Activated CD4-positive, alpha-beta T cell treated with anti-CD3 and anti-CD28 coated beads for 36 hours (primary cell): Measurements from ENCODE around the gene BCKDK. TPM values are rescaled to one million over a fixed set of nuclear protein-coding genes. Genes with fewer than 3 reads are reported as not detected.

ENCODE experiments used
- ATAC-seq: fragments of 200-7000 bp; cut with Tn5 transposase; one replicate; pipeline ENCODE4 v1.10.0; 2021; ENCODE audit warnings: mild to moderate bottlenecking, moderate library complexity
- CTCF ChIA-PET: fragments of 350-600 bp; sonication (Branson Sonifier 250); formaldehyde crosslinking; loops from one replicate; lab custom pipeline; 2021; ENCODE audit warnings: antibody characterized with exemption; lab: Charles Lee
- POLR2A ChIA-PET: fragments of 350-600 bp; sonication (Branson Sonifier 250); formaldehyde crosslinking; loops from one replicate; lab custom pipeline; 2021; ENCODE audit warnings: antibody characterized with exemption, inconsistent platforms; lab: Charles Lee
- DNase-seq: peaks from one replicate; pipeline ENCODE4 v3.0.0-alpha.2; 2020
- H3K27ac Mint-ChIP-seq: one replicate; pipeline ENCODE4 v1.8.0; 2021; ENCODE audit warnings: mixed read lengths
- H3K27me3 Mint-ChIP-seq: one replicate; pipeline ENCODE4 v1.8.0; 2021; ENCODE audit warnings: mixed read lengths
- H3K36me3 Mint-ChIP-seq: one replicate; pipeline ENCODE4 v1.8.0; 2021; ENCODE audit warnings: low read depth, mixed read lengths
- H3K4me1 Mint-ChIP-seq: one replicate; pipeline ENCODE4 v1.8.0; 2021; ENCODE audit warnings: mixed read lengths
- H3K4me3 Mint-ChIP-seq: one replicate; pipeline ENCODE4 v1.8.0; 2021; ENCODE audit warnings: mild to moderate bottlenecking, moderate library complexity, mixed read lengths
- H3K9me3 Mint-ChIP-seq: one replicate; pipeline ENCODE4 v1.8.0; 2021; ENCODE audit warnings: low read depth, mixed read lengths
- intact Hi-C, 2 experiments: fragments of 100-400 bp; cut with DNase I in 1 of 2; cut with micrococcal nuclease in 1 of 2; formaldehyde crosslinking; loops; one replicate each; pipeline versions ENCODE4 v1.14.2 to v1.15.1; 2022 to 2024; cut with DNase I, micrococcal nuclease
- total RNA-seq, 2 experiments: library from RNA; stranded (reverse); gene quantifications; one replicate each; pipeline ENCODE4 v1.2.3, GENCODE V29; 2021

The BCKDK gene
- total RNA-seq, 2 experiments from 2014 or later = 50.0 to 53.3 TPM

- no peaks in the 10 kb centered on the region for H3K27me3 Mint-ChIP-seq
- no peak for DNase-seq
- no peak overlapping the region for H3K27ac Mint-ChIP-seq
- H3K4me3 Mint-ChIP-seq = no peak overlapping the region
- ChIA-PET POLR2A (interaction anchor here (0.6 to 0.7 kb wide), 2 partner anchors 37 to 100 kb away, joined by 3 read pairs; partner anchors contain the start of gene KAT8), CTCF (interaction anchor here (0.8 kb wide), 1 partner anchor 96 kb away, joined by 3 read pairs; no protein-coding TSS in a partner anchor)
- H3K4me1 Mint-ChIP-seq = peaks cover 19% of the 10 kb centered on the region
- no peak for ATAC-seq
- intact Hi-C loops = no loop called here
- peaks cover 32% of the 10 kb centered on the region for H3K36me3 Mint-ChIP-seq
- no peaks in the 10 kb centered on the region for H3K9me3 Mint-ChIP-seq
Observed at GRCh38 chr16:31080035-31080629, 28.1 kb upstream of the BCKDK start.

DNA sequence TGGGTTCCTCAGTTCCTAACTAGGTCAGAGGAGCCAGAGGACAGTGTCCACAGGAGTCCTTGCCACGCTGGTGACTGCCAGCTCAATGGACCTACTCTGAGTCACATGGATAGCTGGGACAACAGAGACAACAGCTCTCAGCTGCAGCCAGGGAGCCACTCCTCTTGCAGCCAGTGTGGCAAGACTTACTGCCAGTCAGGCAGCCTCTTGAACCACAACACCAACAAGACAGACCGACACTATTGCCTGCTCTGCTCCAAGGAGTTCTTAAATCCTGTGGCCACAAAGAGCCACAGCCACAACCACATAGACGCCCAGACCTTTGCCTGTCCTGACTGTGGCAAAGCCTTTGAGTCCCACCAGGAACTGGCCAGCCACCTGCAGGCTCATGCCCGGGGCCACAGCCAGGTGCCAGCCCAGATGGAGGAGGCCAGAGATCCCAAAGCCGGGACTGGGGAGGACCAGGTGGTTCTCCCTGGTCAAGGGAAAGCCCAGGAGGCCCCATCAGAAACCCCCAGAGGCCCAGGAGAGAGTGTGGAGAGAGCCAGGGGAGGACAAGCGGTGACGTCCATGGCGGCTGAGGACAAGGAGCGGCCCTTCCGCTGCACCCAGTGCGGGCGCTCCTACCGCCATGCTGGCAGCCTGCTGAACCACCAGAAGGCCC lies 27.3 kb upstream of the BCKDK start:
- H3K36me3 Mint-ChIP-seq = peaks cover 32% of the 10 kb centered on the region

GRCh38 chr16:31081428-31082351 lies 26.5 kb upstream of the BCKDK start:
- ChIA-PET POLR2A (no interaction called here), CTCF (no interaction called here)
- intact Hi-C loops = no loop called here
- Mint-ChIP-seq H3K9me3 (no peaks in the 10 kb centered on the region), H3K27ac (peak overlapping the region; percentile 8), H3K27me3 (no peaks in the 10 kb centered on the region), H3K4me3 (no peak overlapping the region), H3K4me1 (peaks cover 8% of the 10 kb centered on the region), H3K36me3 (peaks cover 29% of the 10 kb centered on the region)
- ATAC-seq = no peak
- no peak for DNase-seq

More for the DNA sequence above, 27.3 kb upstream of the BCKDK start:
- DNase-seq = no peak
- H3K9me3 Mint-ChIP-seq = no peaks in the 10 kb centered on the region
- ATAC-seq = no peak
- no peak overlapping the region for H3K4me3 Mint-ChIP-seq
- POLR2A ChIA-PET = no interaction called here
- intact Hi-C loops = no loop called here
- CTCF ChIA-PET = interaction anchor here (0.8 kb wide), 1 partner anchor 96 kb away, joined by 3 read pairs; no protein-coding TSS in a partner anchor
- no peak overlapping the region for H3K27ac Mint-ChIP-seq
- peaks cover 13% of the 10 kb centered on the region for H3K4me1 Mint-ChIP-seq
- no peaks in the 10 kb centered on the region for H3K27me3 Mint-ChIP-seq

GRCh38 chr16:31082368-31083045 lies 25.7 kb upstream of the BCKDK start:
- no peak for DNase-seq
- ChIA-PET CTCF (interaction anchor here (1.0 kb wide), 1 partner anchor 60 kb away, joined by 3 read pairs; no protein-coding TSS in a partner anchor), POLR2A (no interaction called here)
- ATAC-seq = no peak
- peaks cover 8% of the 10 kb centered on the region for H3K4me1 Mint-ChIP-seq
- peaks cover 24% of the 10 kb centered on the region for H3K36me3 Mint-ChIP-seq
- no peak overlapping the region for H3K4me3 Mint-ChIP-seq
- no peaks in the 10 kb centered on the region for H3K9me3 Mint-ChIP-seq
- intact Hi-C loops = no loop called here
- H3K27me3 Mint-ChIP-seq = no peaks in the 10 kb centered on the region
- peak overlapping the region; percentile 8 for H3K27ac Mint-ChIP-seq

DNA sequence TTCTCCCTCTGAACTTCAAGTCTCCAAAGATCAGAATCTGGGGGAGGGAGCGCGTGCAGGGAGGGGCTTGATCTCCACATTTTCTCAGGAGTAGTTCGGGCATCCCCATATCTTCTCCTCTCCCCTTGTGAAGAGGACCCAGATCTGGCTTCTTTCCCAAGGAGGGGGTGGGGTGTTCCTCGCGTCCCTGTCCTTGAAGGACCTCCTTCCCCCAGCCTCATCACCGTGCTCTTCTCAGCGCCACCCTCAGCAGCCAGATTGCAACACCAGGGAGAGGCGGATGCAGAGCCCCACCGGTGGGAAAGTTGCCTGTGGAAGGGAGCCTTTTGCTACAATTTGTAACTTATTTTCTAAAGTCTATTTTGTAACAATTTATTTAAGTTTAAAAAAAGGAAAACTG lies 25.1 kb upstream of the BCKDK start:
- no peak for ATAC-seq
- Mint-ChIP-seq H3K27ac (no peak overlapping the region), H3K4me3 (no peak overlapping the region), H3K9me3 (no peaks in the 10 kb centered on the region), H3K4me1 (peaks cover 8% of the 10 kb centered on the region), H3K27me3 (no peaks in the 10 kb centered on the region), H3K36me3 (peaks cover 18% of the 10 kb centered on the region)
- CTCF ChIA-PET = interaction anchor here (1.0 kb wide), 1 partner anchor 60 kb away, joined by 3 read pairs; no protein-coding TSS in a partner anchor
- POLR2A ChIA-PET = no interaction called here
- intact Hi-C loops = no loop called here
- no peak for DNase-seq

- no peak for DNase-seq
Observed at GRCh38 chr16:31083556-31083955, 24.6 kb upstream of the BCKDK start.

GRCh38 chr16:31083981-31084380 lies 24.2 kb upstream of the BCKDK start:
- POLR2A ChIA-PET = no interaction called here

More at GRCh38 chr16:31083556-31083955, 24.6 kb upstream of the BCKDK start:
- Mint-ChIP-seq H3K4me1 (peaks cover 8% of the 10 kb centered on the region), H3K9me3 (no peaks in the 10 kb centered on the region), H3K36me3 (peaks cover 14% of the 10 kb centered on the region), H3K27me3 (no peaks in the 10 kb centered on the region), H3K4me3 (no peak overlapping the region), H3K27ac (no peak overlapping the region)
- ChIA-PET POLR2A (no interaction called here), CTCF (interaction anchor here (1.0 kb wide), 1 partner anchor 59 kb away, joined by 3 read pairs; no protein-coding TSS in a partner anchor)
- ATAC-seq = no peak
- intact Hi-C loops = no loop called here

DNA sequence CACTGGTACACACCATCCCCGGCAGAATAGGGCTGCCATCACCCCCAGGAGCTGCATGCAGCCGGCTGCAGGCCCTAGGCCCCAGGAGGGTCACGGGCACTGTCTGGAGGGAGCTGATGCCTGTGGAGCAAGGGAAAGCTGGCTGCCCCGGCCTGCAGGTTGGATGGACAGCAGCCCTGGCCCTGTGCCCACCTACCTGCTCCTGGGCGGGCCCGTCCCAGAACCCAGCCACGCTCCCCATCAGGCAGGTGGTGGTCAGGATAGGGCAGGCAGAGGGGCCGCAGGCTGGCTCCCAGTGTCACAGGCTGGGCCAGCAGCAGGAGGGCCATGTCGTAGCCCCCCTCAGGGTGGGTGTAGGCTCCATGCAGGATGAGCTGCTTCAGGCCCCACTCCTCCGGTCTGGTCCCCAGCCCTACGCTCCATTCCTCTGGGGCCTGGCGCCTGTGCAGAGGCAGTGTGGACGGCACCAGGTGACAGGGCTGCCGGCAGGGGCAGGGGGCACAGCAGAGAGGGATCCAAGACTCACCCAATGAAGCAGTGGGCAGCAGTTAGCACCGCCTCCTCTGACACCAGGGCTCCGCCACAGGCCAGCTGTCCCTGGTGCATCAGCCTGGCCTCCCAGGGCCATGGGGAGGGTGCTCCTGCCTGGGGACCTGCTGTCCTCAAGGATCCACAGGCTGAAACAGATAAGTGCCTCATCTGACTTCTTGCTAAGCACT lies 23.4 kb upstream of the BCKDK start:
- no peak for ATAC-seq
- Mint-ChIP-seq H3K4me3 (no peak overlapping the region), H3K9me3 (no peaks in the 10 kb centered on the region), H3K27ac (no peak overlapping the region), H3K27me3 (no peaks in the 10 kb centered on the region), H3K4me1 (peaks cover 8% of the 10 kb centered on the region), H3K36me3 (peaks cover 8% of the 10 kb centered on the region)
- CTCF ChIA-PET = no interaction called here
- no peak for DNase-seq
- POLR2A ChIA-PET = interaction anchor here (1.2 kb wide), 1 partner anchor 11 kb away, joined by 4 read pairs; the partner anchor contains the start of genes ZNF646 and ZNF668
- intact Hi-C loops = no loop called here

More at GRCh38 chr16:31083981-31084380, 24.2 kb upstream of the BCKDK start:
- Mint-ChIP-seq H3K27ac (no peak overlapping the region), H3K27me3 (no peaks in the 10 kb centered on the region), H3K36me3 (peaks cover 9% of the 10 kb centered on the region), H3K4me1 (peaks cover 8% of the 10 kb centered on the region), H3K9me3 (no peaks in the 10 kb centered on the region), H3K4me3 (no peak overlapping the region)
- intact Hi-C loops = no loop called here
- CTCF ChIA-PET = no interaction called here
- no peak for DNase-seq
- ATAC-seq = no peak

DNA sequence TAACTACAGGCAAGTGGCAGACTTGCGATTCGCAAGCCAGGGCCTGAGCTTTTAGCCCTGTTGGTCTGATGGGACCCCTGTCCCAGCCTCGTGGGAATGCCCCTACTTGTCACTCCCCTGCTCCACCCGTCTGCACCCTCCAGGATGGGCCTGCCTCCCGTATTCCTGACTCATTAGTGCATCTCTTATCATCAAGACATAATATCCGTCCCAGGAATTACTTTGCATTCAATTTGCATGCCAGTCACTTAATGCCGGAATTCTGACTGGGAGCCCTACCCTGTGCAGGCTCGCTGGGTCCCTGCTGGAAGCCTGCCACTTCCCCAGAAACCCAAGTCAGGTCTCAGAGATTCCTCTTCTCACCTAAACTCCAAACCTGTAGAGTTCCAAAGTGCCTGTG lies 22.8 kb upstream of the BCKDK start:
- peaks cover 8% of the 10 kb centered on the region for H3K36me3 Mint-ChIP-seq
- H3K9me3 Mint-ChIP-seq = no peaks in the 10 kb centered on the region
- DNase-seq (no peak), ATAC-seq (no peak)
- ChIA-PET POLR2A (interaction anchor here (1.2 kb wide), 1 partner anchor 11 kb away, joined by 4 read pairs; the partner anchor contains the start of genes ZNF646 and ZNF668), CTCF (interaction anchor here (0.7 kb wide), 1 partner anchor 14 kb away, joined by 3 read pairs; no protein-coding TSS in a partner anchor)
- no peak overlapping the region for H3K4me3 Mint-ChIP-seq
- H3K27me3 Mint-ChIP-seq = no peaks in the 10 kb centered on the region
- no peak overlapping the region for H3K27ac Mint-ChIP-seq
- H3K4me1 Mint-ChIP-seq = peaks cover 8% of the 10 kb centered on the region
- intact Hi-C loops = no loop called here
